DMS153 treated with DMSO at 0.1 percent for 48 hours (cell line): ENCODE data around the gene PDXDC1.
"Not testable (repeated sequence)": the region's sequence is repeated elsewhere in the genome, so short reads cannot be mapped to it uniquely, and the experiment has no call there.

ENCODE experiments used
- DNase-seq: peaks from one replicate; lab custom pipeline; 2025; ENCODE audit not compliant: unreplicated experiment; lab: John Stamatoyannopoulos, UW

PDXDC1 gene, protein sequence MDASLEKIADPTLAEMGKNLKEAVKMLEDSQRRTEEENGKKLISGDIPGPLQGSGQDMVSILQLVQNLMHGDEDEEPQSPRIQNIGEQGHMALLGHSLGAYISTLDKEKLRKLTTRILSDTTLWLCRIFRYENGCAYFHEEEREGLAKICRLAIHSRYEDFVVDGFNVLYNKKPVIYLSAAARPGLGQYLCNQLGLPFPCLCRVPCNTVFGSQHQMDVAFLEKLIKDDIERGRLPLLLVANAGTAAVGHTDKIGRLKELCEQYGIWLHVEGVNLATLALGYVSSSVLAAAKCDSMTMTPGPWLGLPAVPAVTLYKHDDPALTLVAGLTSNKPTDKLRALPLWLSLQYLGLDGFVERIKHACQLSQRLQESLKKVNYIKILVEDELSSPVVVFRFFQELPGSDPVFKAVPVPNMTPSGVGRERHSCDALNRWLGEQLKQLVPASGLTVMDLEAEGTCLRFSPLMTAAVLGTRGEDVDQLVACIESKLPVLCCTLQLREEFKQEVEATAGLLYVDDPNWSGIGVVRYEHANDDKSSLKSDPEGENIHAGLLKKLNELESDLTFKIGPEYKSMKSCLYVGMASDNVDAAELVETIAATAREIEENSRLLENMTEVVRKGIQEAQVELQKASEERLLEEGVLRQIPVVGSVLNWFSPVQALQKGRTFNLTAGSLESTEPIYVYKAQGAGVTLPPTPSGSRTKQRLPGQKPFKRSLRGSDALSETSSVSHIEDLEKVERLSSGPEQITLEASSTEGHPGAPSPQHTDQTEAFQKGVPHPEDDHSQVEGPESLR

DNA sequence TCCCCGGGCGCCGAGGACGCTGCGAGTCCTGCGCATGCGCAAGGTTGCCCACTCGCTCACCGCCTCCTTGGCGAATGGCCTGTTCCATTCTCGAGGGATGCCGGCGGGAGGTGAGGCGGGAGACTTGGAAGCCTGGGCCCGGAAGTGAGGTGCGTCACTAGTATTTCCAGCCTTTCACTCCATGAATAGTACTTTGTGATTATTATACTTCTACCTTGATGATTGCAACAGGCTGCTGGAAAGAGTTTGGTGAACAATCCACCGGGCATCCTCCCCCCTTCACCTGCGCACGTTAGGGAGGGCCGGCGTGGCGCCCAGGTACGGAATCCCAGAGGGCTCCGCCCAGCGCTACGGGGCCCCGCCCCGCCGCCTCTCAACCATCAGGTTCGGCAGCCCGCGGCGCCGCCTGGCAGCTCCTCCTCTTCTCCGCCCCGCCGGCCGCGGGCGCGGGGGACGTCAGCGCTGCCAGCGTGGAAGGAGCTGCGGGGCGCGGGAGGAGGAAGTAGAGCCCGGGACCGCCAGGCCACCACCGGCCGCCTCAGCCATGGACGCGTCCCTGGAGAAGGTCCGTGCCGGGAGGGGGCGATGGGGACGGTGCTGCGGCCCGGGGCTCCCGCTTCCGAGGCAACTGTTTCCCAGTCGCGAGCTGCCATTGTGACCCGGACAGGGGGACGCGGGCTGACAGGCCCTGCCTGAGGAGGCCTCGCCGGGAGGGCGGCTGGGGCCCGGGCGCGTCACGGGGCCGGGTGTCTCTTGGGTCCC, at the start of gene PDXDC1:
PDXDC1 (plus strand) TSS at position 371 of the 762 bp plus-strand sequence; CDS start at position 545, 174 bp downstream.
- peak; percentile 95 for DNase-seq

DNA sequence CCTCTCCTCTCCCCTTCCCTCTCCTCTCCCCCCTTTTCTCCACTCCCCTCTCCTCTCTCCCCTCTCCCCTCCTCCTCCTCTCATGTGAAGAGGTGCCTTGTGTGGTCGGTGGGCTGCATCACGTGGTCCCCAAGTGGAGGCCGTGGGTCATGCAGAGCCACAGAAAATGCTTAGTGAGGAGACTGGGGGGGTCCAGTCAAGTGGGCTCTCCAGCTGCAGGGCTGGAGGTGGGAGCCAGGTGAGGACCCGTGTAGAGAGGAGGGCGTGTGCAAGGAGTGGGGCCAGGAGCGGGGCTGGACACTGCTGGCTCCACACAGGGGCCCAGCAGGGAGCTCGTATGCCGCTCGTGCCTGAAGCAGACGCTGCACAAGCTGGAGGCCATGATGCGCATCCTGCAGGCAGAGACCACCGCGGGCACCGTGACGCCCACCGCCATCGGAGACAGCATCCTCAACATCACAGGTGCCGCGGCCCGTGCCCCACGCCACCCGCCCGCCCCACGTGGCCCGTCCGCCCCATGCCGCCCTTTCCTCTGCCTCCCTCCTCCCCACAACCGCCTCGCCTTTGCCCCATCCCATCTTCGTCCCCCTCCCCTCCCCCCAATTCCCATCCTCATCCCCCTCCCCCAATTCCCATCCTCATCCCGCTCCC, 46.6 kb upstream of the PDXDC1 start:
- DNase-seq = not testable (repeated sequence)

DNA sequence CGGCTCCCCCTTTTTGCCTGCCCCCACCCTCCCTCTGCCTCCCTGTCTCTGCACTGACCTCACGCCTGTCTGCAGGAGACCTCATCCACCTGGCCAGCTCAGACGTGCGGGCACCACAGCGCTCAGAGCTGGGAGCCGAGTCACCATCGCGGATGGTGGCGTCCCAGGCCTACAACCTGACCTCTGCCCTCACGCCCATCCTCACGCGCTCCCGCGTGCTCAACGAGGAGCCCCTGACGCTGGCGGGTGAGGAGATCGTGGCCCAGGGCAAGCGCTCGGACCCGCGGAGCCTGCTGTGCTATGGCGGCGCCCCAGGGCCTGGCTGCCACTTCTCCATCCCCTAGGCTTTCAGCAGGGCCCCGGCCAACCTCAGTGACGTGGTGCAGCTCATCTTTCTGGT, 45.6 kb upstream of the PDXDC1 start:
- not testable (repeated sequence) for DNase-seq

DNA sequence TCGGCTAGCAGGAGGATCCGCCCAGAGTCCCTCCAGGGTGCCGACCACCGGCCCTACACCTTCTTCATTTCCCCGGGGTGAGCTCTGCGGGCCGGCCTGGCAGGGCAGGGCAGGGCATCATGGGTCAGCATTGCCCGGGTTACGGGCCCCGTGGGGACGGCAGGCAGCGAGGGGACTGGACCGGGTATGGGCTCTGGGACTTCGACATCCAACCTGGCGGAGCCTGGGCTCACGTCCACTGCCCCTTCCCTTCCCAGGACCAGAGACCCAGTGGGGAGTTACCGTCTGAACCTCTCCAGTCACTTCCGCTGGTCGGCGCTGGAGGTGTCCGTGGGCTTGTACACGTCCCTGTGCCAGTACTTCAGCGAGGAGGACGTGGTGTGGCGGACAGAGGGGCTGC, 44.6 kb upstream of the PDXDC1 start:
- not testable (repeated sequence) for DNase-seq

DNA sequence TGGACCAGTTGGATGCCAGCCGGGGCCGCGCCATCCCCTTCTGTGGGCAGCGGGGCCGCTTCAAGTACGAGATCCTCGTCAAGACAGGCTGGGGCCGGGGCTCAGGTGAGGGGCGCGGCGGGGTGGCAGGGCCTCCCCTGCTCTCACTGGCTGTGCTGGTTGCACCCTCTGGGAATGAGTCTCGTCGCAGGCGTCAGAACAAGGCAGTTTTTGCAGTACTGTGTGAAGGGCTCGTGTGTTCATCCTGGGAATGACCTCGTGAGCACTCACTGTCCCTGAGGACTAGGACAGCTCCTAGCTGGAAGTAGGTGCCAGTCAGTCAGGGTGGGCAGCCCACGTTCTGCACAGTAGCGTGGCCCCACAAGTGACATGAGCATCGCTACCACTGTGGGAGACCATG, 43.9 kb upstream of the PDXDC1 start:
- not testable (repeated sequence) for DNase-seq

DNA sequence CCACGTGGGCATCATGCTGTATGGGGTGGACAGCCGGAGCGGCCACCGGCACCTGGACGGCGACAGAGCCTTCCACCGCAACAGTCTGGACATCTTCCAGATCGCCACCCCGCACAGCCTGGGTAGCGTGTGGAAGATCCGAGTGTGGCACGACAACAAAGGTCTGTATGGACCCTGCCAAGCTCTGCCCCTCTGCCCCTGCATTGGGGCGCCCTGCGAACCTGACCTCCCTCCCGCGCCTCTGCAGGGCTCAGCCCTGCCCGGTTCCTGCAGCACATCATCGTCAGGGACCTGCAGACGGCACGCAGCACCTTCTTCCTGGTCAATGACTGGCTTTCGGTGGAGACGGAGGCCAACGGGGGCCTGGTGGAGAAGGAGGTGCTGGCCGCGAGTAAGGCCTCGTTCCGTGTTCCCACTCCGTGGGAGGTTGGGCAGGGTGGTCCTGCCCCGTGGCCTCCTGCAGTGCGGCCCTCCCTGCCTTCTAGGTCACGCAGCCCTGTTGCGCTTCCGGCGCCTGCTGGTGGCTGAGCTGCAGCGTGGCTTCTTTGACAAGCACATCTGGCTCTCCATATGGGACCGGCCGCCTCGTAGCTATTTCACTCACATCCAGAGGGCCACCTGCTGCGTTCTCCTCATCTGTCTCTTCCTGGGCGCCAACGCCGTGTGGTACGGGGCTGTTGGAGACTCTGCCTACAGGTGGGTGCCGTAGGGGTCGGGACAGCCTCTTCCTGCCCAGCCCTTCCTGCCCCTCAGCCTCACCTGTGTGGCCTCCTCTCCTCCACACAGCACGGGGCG, 42.0 kb upstream of the PDXDC1 start:
- not testable (repeated sequence) for DNase-seq

DNA sequence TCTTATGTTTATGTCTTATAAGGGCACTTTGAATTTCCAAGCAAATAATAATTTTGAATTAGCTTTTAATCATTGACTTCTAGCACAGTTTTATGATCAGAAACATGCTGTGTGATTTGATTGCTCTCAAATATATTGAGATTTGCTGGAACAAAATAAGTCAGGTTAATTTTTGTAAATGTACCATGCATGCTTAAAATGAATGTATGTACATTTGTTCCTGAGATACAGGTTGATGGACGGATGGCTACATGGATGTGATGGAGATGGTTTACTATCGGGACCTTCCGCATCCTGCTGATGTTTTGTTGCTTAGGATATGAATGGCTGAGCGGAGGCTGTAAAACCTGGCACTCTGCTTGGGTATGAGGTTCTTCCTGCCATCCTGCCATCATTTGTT, 37.7 kb upstream of the PDXDC1 start, which contains the start of gene NPIPA1:
NPIPA1 (plus strand) TSS at position 301 of the 400 bp plus-strand sequence; CDS start at position 301, 0 bp downstream.
- not testable (repeated sequence) for DNase-seq

DNA sequence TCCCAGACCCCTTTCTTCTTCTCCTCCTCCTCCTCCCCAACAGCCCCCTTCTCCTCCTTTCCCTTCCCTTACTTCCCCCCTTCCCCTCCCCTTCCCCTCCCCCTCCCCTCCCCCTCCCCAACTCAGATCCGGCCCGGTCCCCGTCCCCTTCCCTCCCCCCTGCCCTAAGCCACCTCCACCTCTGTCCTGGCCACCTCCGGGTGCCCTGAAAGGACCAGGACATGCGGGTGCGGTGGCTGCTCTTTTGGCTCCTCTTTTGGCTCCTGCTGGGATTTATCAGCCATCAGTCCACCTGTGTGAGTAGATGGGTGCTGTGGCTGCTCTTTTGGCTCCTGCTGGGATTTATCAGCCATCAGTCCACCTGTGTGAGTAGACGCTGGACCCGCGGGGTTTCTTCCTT, 36.8 kb upstream of the PDXDC1 start:
- not testable (repeated sequence) for DNase-seq

DNA sequence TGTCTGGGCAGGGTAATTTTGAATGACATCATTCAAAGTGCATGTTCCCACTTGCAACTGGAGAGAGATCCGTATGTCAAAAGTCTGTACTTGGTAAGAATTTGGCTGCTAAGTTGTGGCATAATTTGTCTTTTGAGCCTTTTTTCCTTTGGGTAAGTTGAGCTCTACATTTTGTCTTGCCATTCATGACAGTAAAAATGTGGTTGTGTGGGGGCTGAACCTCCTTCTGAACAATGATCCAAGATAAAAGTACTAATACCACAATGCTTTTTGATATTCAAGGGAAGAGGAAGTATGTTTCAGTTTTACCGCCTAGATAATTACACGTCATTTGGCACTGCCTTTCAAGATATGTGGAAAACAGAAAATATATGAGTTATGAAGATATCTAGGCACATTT, 32.1 kb upstream of the PDXDC1 start:
- not testable (repeated sequence) for DNase-seq

DNA sequence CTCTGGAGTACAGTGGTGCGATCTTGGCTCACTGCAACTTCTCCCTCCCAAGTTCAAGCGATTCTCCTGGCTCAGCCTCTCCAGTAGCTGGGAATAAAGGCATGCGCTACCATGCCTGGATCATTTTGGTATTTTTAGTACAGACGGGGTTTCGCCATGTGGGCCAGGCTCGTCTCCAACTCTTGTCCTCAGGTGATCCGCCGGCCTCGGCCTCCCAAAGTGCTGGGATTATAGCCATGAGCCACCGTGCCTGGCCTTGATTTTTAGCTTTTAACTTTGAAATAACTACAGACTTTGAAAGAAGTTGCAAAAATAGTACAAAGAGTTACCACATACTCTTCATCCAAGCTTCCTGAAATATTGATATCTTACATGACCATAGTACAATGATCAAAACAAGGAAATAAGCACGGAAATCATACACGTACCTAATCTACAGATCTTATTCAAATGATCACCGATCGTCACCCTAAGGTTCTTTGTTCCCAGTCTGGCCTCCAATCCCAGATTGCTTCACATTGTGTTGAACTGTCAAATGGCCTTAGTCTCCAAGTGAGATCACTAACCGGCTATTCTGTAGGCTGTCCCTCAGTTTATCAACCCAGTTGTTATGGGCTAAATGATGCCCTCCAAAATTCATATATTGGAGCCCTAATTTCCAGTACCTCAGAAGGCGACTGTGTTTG, 19.1 kb upstream of the PDXDC1 start:
- no peak for DNase-seq

DNA sequence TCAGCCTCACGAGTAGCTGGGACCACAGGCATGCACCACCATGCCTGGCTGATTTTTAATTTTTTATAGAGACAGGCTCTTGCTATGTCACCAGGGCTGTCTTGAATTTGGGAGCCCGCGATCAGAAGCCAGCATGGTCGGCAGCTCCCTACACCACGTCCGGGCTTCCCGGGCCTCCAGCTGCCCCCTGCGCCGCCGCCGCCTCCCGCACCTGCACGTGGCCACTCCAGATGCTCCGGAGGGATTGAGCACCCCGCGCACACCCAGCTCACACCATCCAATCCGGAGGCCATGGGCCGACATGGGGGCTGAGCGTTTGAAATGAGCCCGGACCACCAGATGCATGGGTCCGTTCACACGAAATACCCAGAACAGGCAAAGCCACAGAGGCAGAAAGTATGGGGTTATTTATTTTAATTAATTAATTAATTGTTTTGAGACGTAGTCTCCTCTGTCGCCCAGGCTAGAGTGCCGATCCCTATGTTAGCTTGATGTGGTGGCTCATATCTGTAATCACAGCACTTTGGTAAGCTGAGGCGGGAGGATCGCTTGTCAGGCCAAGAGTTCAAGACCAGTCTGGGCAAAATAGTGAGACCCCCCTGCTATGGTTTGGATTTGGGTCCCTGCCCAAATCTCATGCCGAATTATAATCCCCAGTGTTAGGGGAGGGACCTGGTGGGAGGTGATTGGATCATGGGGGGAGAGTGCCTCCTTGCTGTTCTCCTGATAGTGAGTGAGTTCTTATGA, 17.1 kb upstream of the PDXDC1 start:
- DNase-seq = no peak

DNA sequence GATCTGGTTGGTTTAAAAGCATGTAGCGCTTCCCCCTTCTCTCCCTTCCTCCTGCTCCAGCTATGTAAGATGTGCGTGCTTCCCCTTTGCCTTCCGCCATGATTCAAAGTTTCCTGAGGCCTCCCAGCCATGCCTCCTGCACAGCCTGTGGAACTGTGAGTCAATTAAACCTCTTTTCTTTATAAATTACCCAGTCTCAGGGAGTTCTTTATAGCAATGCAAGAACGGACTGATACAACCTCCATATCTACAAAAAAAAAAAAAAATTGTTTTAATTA, 16.6 kb upstream of the PDXDC1 start:
- no peak for DNase-seq

DNA sequence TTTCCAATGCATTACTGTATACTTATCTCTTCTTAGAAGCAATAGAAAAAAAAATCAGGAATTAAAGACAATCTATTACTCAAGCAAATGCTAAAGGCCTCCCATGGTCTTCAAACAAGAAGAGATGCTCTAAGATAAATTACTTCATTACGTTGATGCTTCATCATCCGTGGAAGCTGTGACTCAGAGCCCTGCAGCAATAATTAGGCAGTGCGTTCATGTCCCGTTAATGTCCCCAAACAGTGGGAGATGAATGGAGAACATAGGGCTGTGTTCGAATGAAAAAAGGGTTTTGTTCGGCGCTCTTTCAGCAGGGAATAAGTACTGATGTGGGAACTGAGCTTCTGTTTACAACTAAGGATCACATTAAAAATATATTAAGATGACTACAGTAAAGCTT, 15.9 kb upstream of the PDXDC1 start:
- DNase-seq = no peak

DNA sequence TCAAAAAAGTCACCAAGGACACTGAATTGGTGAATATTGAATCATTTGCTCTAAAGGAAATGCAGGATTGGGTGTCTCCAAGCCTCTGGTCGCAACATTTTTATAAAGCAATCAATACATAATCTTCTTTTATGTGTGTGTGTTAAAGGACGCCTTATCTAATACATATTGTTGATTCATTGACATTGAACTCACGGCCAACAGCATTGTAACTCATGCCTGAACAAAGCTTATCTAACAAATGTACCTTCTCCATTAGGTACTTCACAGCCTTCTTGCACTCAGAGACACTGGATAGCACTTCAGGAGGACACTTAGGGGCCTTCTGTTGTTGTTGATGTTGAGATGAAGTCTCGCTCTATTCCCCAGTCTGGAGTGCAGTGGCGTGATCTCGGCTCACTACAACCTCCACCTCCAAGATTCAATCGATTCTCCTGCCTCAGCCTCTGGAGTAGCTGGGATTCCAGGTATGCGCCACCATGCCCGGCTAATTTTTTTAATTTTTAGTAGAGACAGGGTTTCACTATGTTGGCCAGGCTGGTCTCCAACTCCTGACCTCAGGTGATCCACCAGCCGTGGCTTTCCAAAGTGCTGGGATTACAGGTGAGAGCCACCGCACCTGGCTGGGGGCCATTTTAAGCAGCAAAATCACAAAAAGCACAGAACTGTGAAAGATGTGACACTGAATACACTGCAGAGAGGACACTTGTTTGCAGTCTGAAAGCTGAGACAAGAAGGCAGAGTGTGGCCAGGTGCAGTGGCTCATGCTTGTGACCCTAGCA, 13.2 kb upstream of the PDXDC1 start:
- no peak for DNase-seq

DNA sequence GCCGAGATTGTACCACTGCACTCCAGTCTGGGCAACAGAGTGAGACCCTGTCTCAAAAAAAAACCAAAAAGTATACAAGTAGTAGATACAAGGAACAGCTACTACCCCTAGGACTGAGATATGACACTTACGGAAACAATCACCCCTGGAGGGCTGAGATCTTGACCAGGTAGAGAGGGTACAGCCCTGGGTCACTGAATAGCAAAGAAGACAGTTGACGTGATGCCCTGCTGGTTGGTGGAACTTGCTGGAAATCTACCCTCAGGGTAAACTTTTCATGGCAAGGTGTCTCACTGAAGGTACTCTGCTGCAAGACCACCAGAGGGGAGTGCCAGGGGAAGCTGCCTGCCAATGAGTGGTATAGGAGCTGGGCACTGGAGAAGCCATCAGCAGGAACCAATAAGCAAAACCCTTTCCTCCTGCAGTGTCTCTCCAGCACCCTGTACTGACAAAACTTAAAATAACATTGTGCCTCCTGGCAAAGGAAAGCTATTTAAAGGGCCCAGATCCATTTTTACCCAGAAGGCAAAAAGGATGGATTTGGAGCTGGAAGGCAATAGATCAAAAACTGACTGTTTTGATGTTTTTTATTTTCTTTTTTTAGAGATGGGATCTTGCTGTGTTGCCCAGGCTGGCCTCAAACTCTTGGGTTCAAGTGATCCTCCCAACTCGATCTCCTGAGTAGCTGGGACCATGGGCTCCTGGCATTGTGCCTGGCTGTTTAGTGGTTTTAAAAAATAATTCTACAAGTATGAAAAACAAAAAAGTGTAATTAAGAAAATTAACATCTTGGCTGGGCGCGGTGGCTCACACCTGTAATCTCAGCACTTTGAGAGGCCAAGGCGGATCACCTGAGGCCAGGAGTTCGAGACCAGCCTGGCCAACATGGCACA, 11.3 kb upstream of the PDXDC1 start:
- DNase-seq = no peak

DNA sequence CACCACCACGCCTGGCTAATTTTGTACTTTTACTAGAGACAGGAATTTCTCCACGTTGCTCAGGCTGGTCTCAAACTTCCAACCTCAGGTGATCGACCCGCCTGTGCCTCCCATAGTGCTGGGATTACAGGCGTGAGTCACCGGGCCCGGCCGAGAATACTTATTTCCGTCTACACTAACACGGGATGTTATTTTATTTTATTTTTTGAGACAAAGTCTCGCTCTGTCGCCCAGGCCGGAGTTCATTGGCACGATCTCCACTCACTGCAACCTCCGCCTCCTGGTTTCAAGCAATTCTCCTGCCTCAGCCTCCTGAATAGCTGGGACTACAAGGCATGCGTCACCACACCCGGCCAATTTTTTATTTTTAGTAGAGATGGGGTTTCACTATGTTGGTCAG, 9.5 kb upstream of the PDXDC1 start:
- no peak for DNase-seq

DNA sequence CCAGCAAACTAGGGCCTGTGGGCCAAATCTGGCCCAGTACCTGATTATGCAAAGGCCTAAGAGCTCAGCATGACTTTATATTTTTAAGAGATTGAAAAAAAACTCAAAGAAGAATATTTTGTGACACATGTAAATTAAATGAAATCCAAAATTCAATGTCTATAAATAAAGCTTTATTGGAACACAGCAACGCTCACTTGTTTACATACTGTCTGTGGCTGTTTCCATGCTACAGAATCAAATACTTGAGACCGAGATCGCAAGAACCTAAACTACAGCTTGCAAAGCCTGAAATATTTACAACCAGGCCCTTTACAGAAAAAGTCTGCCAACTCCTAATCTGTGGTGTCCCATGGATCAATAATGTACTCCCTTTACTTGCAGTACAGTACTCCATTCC, 5.0 kb upstream of the PDXDC1 start:
- DNase-seq = not testable (repeated sequence)
